Mucosa of stomach (tissue), 1 donor: ENCODE results near the gene SGSM2.

Source experiments
- H3K27me3 ChIP-seq: one replicate; pipeline ENCODE4 v1.7.0; 2013; ENCODE audit warnings: mild to moderate bottlenecking, low read length; ENCODE audit not compliant: control insufficient read depth, insufficient read depth
- H3K36me3 ChIP-seq: one replicate; pipeline ENCODE4 v1.7.0; 2013; ENCODE audit warnings: low read length; ENCODE audit not compliant: control insufficient read depth, insufficient read depth
- H3K4me1 ChIP-seq: one replicate; pipeline ENCODE4 v1.7.0; 2013; ENCODE audit warnings: mild to moderate bottlenecking, low read length; ENCODE audit not compliant: control insufficient read depth, insufficient read depth
- H3K4me3 ChIP-seq: one replicate; pipeline ENCODE4 v1.7.0; 2013; ENCODE audit warnings: low read length
- H3K9ac ChIP-seq: one replicate; pipeline ENCODE4 v1.7.0; 2013; ENCODE audit warnings: mild to moderate bottlenecking, low read length, moderate library complexity
- H3K9me3 ChIP-seq: one replicate; pipeline ENCODE4 v1.7.0; 2013; ENCODE audit warnings: mild to moderate bottlenecking, low read length, moderate library complexity; ENCODE audit not compliant: control insufficient read depth
- donor health status: Pancreatic carcinoma.

The SGSM2 gene

GRCh38 chr17:2416010-2416734 lies 78.9 kb downstream of the SGSM2 start:
- H3K36me3 ChIP-seq = no peaks in the 10 kb centered on the region
- H3K4me3 ChIP-seq = no peak overlapping the region
- no peak overlapping the region for H3K9ac ChIP-seq
- no peaks in the 10 kb centered on the region for H3K27me3 ChIP-seq
- H3K4me1 ChIP-seq = no peaks in the 10 kb centered on the region
- no peaks in the 10 kb centered on the region for H3K9me3 ChIP-seq

GRCh38 chr17:2418572-2418971 lies 81.3 kb downstream of the SGSM2 start:
- Histone ChIP-seq H3K27me3 (no peaks in the 10 kb centered on the region), H3K36me3 (no peaks in the 10 kb centered on the region)

GRCh38 chr17:2419486-2419885 lies 82.2 kb downstream of the SGSM2 start:
- no peak overlapping the region for H3K9ac ChIP-seq
- no peaks in the 10 kb centered on the region for H3K36me3 ChIP-seq
- no peaks in the 10 kb centered on the region for H3K4me1 ChIP-seq

More at GRCh38 chr17:2418572-2418971, 81.3 kb downstream of the SGSM2 start:
- H3K9me3 ChIP-seq = no peaks in the 10 kb centered on the region
- no peak overlapping the region for H3K4me3 ChIP-seq
- no peaks in the 10 kb centered on the region for H3K4me1 ChIP-seq
- no peak overlapping the region for H3K9ac ChIP-seq

GRCh38 chr17:2420176-2420575 lies 82.9 kb downstream of the SGSM2 start:
- Histone ChIP-seq H3K9ac (no peak overlapping the region), H3K9me3 (no peaks in the 10 kb centered on the region), H3K4me3 (no peak overlapping the region), H3K27me3 (no peaks in the 10 kb centered on the region), H3K4me1 (no peaks in the 10 kb centered on the region), H3K36me3 (no peaks in the 10 kb centered on the region)

More at GRCh38 chr17:2419486-2419885, 82.2 kb downstream of the SGSM2 start:
- H3K9me3 ChIP-seq = no peaks in the 10 kb centered on the region
- no peaks in the 10 kb centered on the region for H3K27me3 ChIP-seq
- H3K4me3 ChIP-seq = no peak overlapping the region

- Histone ChIP-seq H3K4me1 (no peaks in the 10 kb centered on the region), H3K36me3 (no peaks in the 10 kb centered on the region), H3K9me3 (no peaks in the 10 kb centered on the region), H3K27me3 (no peaks in the 10 kb centered on the region), H3K9ac (no peak overlapping the region), H3K4me3 (no peak overlapping the region)
Measured at GRCh38 chr17:2421315-2422147, 84.2 kb downstream of the SGSM2 start.

- Histone ChIP-seq H3K9me3 (no peaks in the 10 kb centered on the region), H3K36me3 (no peaks in the 10 kb centered on the region), H3K4me3 (no peak overlapping the region), H3K4me1 (no peaks in the 10 kb centered on the region), H3K27me3 (no peaks in the 10 kb centered on the region), H3K9ac (no peak overlapping the region)
Measured at GRCh38 chr17:2423271-2423670, 86.0 kb downstream of the SGSM2 start.

GRCh38 chr17:2427215-2427614 lies 89.9 kb downstream of the SGSM2 start:
- Histone ChIP-seq H3K4me3 (no peak overlapping the region), H3K36me3 (no peaks in the 10 kb centered on the region), H3K4me1 (no peaks in the 10 kb centered on the region), H3K27me3 (no peaks in the 10 kb centered on the region), H3K9ac (no peak overlapping the region), H3K9me3 (no peaks in the 10 kb centered on the region)

- H3K27me3 ChIP-seq = no peaks in the 10 kb centered on the region
- H3K4me3 ChIP-seq = no peak overlapping the region
- H3K36me3 ChIP-seq = no peaks in the 10 kb centered on the region
- H3K9me3 ChIP-seq = no peaks in the 10 kb centered on the region
- no peaks in the 10 kb centered on the region for H3K4me1 ChIP-seq
- no peak overlapping the region for H3K9ac ChIP-seq
Measured at GRCh38 chr17:2427910-2428309, 90.6 kb downstream of the SGSM2 start.
